Liver (tissue), 9 donors: Measurements from ENCODE around the gene OSBP2. TPM values are rescaled to one million over a fixed set of nuclear protein-coding genes. Genes with fewer than 3 reads are reported as not detected.

ENCODE experiments used
- DNase-seq: peaks from one replicate; pipeline ENCODE4 v3.0.0-alpha.2; 2017; ENCODE audit warnings: low spot score
- H3K27ac ChIP-seq, 2 donors: one replicate each; pipeline ENCODE4 v1.7.0; 2013; ENCODE audit warnings: inconsistent platforms in 2 of 2, low read length in 2 of 2, control low read depth in 1 of 2, low read depth in 1 of 2, mild to moderate bottlenecking in 1 of 2
- H3K27me3 ChIP-seq, 4 donors: one replicate each; pipeline versions ENCODE4 v1.6.1 to v1.7.0; 2013; ENCODE audit warnings: low read length in 3 of 4, inconsistent platforms in 1 of 4, mild to moderate bottlenecking in 1 of 4, moderate library complexity in 1 of 4; ENCODE audit not compliant: control insufficient read depth in 4 of 4, insufficient read depth in 4 of 4
- H3K36me3 ChIP-seq, 4 donors: one replicate each; pipeline versions ENCODE4 v1.6.1 to v1.7.0; 2013; ENCODE audit warnings: low read length in 3 of 4, mild to moderate bottlenecking in 3 of 4, low read depth in 1 of 4, moderate library complexity in 1 of 4; ENCODE audit not compliant: control insufficient read depth in 4 of 4, insufficient read depth in 3 of 4
- H3K4me1 ChIP-seq, 4 donors: one replicate each; pipeline versions ENCODE4 v1.6.1 to v1.7.0; 2013; ENCODE audit warnings: low read length in 3 of 4, mild to moderate bottlenecking in 3 of 4, moderate library complexity in 1 of 4; ENCODE audit not compliant: control insufficient read depth in 4 of 4, insufficient read depth in 4 of 4
- H3K4me3 ChIP-seq, 3 donors: one replicate each; pipeline versions ENCODE4 v1.6.1 to v1.7.0; 2013; ENCODE audit warnings: low read length in 3 of 3, control low read depth in 1 of 3, low read depth in 1 of 3, mild to moderate bottlenecking in 1 of 3
- H3K9ac ChIP-seq, 2 donors: one replicate each; pipeline ENCODE4 v1.7.0; 2013; ENCODE audit warnings: low read length in 2 of 2, mild to moderate bottlenecking in 2 of 2, moderate library complexity in 2 of 2, control low read depth in 1 of 2, low read depth in 1 of 2
- H3K9me3 ChIP-seq, 4 donors: one replicate each; pipeline versions ENCODE4 v1.6.1 to v1.7.0; 2013; ENCODE audit warnings: low read length in 3 of 4; ENCODE audit not compliant: control insufficient read depth in 4 of 4
- ATF3 ChIP-seq: IDR thresholded peaks from 2 replicates; pipeline ENCODE4 v1.6.1; 2016; ENCODE audit warnings: antibody characterized with exemption
- CTCF ChIP-seq: fragments of 150-350 bp; IDR thresholded peaks from 2 replicates; pipeline ENCODE4 v1.5.1; 2017; ENCODE audit warnings: improper control_type of control experiment, low read depth, low read length; ENCODE audit not compliant: missing input control
- EGR1 ChIP-seq, 2 donors: IDR thresholded peaks; 2 replicates each; pipeline ENCODE4 v1.6.1; 2016 to 2018; ENCODE audit warnings: antibody characterized with exemption in 2 of 2, low read depth in 2 of 2
- FOXA1 ChIP-seq: IDR thresholded peaks from 2 replicates; pipeline ENCODE4 v1.6.1; 2016; ENCODE audit warnings: antibody characterized with exemption
- FOXA2 ChIP-seq: IDR thresholded peaks from 2 replicates; pipeline ENCODE4 v1.6.1; 2016; ENCODE audit warnings: antibody characterized with exemption
- GABPA ChIP-seq, 2 donors: IDR thresholded peaks in 1 of 2; conservative IDR thresholded peaks in 1 of 2; 2 replicates each; pipeline ENCODE4 v1.6.1; 2016; ENCODE audit warnings: antibody characterized with exemption in 2 of 2, mild to moderate bottlenecking in 1 of 2, moderate library complexity in 1 of 2
- HNF4A ChIP-seq, 2 donors: conservative IDR thresholded peaks; 2 replicates each; pipeline ENCODE4 v1.6.1; 2016; ENCODE audit warnings: antibody characterized with exemption in 2 of 2, mild to moderate bottlenecking in 2 of 2
- HNF4G ChIP-seq: IDR thresholded peaks from 2 replicates; pipeline ENCODE4 v1.6.1; 2016; ENCODE audit warnings: antibody characterized with exemption
- JUND ChIP-seq, 2 donors: IDR thresholded peaks; 2 replicates each; pipeline ENCODE4 v1.6.1; 2016; ENCODE audit warnings: antibody characterized with exemption in 2 of 2
- MAX ChIP-seq: IDR thresholded peaks from 2 replicates; pipeline ENCODE4 v1.6.1; 2016; ENCODE audit warnings: antibody characterized with exemption
- NR2F2 ChIP-seq: IDR thresholded peaks from 2 replicates; pipeline ENCODE4 v1.6.1; 2016; ENCODE audit warnings: antibody characterized with exemption
- RAD21 ChIP-seq, 2 donors: IDR thresholded peaks; 2 replicates each; pipeline ENCODE4 v1.6.1; 2016; ENCODE audit warnings: antibody characterized with exemption in 2 of 2, mild to moderate bottlenecking in 2 of 2
- REST ChIP-seq: IDR thresholded peaks from 2 replicates; pipeline ENCODE4 v1.6.1; 2016; ENCODE audit warnings: antibody characterized with exemption, mild to moderate bottlenecking
- RXRA ChIP-seq, 2 donors: IDR thresholded peaks; 2 replicates each; pipeline ENCODE4 v1.6.1; 2017 to 2018; ENCODE audit warnings: antibody characterized with exemption in 2 of 2, mild to moderate bottlenecking in 1 of 2
- SP1 ChIP-seq: IDR thresholded peaks from 2 replicates; pipeline ENCODE4 v1.6.1; 2018; ENCODE audit warnings: antibody characterized with exemption, mild to moderate bottlenecking
- TAF1 ChIP-seq: conservative IDR thresholded peaks from 2 replicates; pipeline ENCODE4 v1.6.1; 2016; ENCODE audit warnings: antibody characterized with exemption, mild to moderate bottlenecking
- YY1 ChIP-seq: IDR thresholded peaks from 2 replicates; pipeline ENCODE4 v1.6.1; 2016; ENCODE audit warnings: antibody characterized with exemption, mild to moderate bottlenecking
- ZBTB33 ChIP-seq: IDR thresholded peaks from 2 replicates; pipeline ENCODE4 v1.6.1; 2016; ENCODE audit warnings: antibody characterized with exemption
- WGBS: extraction: QIAGEN DNeasy Blood & Tissue Kit; methylation state at CpG from one replicate; pipeline ENCODE4 v1.1.7; 2013; 5-methylcytosine and 5-hydroxymethylcytosine counted together
- polyA plus RNA-seq, 2 donors: library from polyadenylated mRNA; stranded (reverse) in 1 of 2; unstranded in 1 of 2; fragments of 200-250 nt in 1 of 2; fragments of >200 nt in 1 of 2; fragmentation: Nextera tagmentation in 1 of 2; extraction: Ambion mirVana in 1 of 2; gene quantifications; one replicate each; pipeline versions ENCODE4 v1.2.1 to v1.2.3, GENCODE V29; 2013 to 2015
- total RNA-seq, 2 donors: library from RNA; depleted of rRNA; stranded (reverse); fragments of >200 nt; gene quantifications; one replicate each; pipeline ENCODE4 v1.2.3, GENCODE V29; 2014
- donor health status: healthy.
- donor health status: healthy.
- donor health status: healthy.
- donor health status: healthy.
- donor health status: healthy.

Gene OSBP2
- total and polyA plus RNA-seq, 4 donors: 0.43 to 192 (median 0.86) TPM

- TF ChIP-seq RAD21 (IDR thresholded peaks at IDR 0.05) (no peak), GABPA (IDR thresholded peaks at IDR 0.05 in 1 of 2, conservative IDR thresholded peaks at IDR 0.05 in 1 of 2) (no peak), REST (no peak), ZBTB33 (no peak), HNF4G (no peak), TAF1 (no peak), YY1 (no peak), JUND (IDR thresholded peaks at IDR 0.05) (no peak), FOXA2 (no peak), FOXA1 (no peak), RXRA (IDR thresholded peaks at IDR 0.05) (no peak), CTCF (no peak), NR2F2 (no peak), HNF4A (conservative IDR thresholded peaks at IDR 0.05) (no peak), ATF3 (no peak), SP1 (no peak), MAX (no peak), EGR1 (IDR thresholded peaks at IDR 0.05; ENCODE audit: low read depth in 2 of 2) (no peak)
- WGBS: 91% methylated on average over 4 of the region's 4 CpGs
- Histone ChIP-seq H3K9ac (no peak overlapping the region), H3K4me3 (no peak overlapping the region), H3K27me3 (no peaks in the 10 kb centered on the region), H3K27ac (no peak overlapping the region), H3K36me3 (no peaks in the 10 kb centered on the region), H3K9me3 (peaks cover 0 to 2% (median 0%) of the 10 kb centered on the region in 4 donors), H3K4me1 (no peaks in the 10 kb centered on the region)
- DNase-seq: no peak
Observed at GRCh38 chr22:30855677-30856518, 161.2 kb downstream of the OSBP2 start.
